GM21390 (cell line): ENCODE data around the gene FBXO31.
A peak's percentile ranks its signal among the peaks of the same experiment; 100 is the strongest.

Source experiments
- ATAC-seq: cut with Tn5 transposase; IDR thresholded peaks from one replicate; pipeline ENCODE4 v1.9.1; 2021; ENCODE audit not compliant: unreplicated experiment

Gene FBXO31

DNA sequence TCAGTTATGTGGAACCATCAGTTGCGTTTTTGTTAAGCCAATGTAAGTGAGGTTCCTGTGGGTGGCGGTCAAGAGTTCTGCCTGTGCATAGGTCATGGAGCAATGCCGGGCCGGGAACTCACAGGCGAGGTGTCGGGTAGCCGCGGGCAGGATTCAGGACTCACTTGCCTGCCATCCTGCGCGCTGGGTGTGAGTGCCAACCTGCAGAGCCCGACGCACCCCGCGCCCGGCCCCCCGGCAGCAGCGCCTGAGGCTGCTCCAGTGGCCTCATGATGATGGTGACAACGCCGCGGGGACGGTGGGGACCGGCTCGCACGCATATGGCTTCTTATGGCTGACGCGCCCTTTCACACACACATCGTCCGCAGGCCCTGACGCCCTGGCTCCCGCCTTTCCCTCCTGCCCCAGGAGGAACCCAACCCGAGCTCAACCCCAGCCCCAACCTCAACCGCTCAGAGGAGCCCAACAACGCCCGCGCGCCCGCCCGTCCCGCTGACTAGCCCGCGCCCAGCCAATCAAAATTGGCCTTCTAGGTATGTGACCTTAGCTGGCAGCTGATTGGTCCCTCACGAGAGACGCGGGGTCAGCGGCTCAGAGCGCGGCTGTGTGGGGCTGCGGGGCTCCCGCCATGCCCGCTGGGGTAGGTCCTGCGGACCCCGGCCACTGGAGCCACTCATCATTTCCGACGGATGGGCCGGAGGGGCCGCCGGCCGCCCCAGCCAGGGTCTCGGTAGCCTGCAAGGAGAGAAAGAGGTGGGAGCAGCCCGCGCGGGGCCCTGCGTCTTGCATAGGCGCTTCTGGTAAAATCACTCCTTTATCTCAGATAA lies 66.4 kb downstream of the FBXO31 start, which contains the start of gene C16orf95:
TSS of gene C16orf95 (minus strand) at position 470 of the 827 bp plus-strand sequence. CDS start at position 320, 150 bp downstream.
- peak; percentile 94 for ATAC-seq

DNA sequence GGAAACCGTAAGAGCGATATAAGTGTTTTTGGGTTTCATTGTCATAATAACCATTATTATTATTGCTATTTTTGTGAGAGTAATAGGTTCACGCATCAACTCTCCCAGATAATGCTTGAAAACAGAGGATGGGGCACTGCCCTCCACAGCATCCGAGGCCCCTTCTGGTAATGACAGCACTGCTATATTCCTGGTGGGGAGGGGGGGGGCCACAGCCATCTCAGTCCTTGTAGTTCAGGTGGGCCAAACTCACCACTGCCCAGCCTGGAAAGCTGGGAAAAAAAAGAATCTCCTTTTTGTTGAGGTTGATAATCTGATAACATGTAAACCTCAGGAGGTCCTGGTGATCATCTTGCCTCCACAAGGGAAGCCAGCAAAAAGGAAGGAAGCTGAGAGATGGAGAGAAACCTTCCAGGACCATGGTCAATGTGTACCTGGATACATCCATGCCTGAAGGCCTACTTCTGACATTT lies 67.1 kb downstream of the FBXO31 start:
- ATAC-seq = no peak

DNA sequence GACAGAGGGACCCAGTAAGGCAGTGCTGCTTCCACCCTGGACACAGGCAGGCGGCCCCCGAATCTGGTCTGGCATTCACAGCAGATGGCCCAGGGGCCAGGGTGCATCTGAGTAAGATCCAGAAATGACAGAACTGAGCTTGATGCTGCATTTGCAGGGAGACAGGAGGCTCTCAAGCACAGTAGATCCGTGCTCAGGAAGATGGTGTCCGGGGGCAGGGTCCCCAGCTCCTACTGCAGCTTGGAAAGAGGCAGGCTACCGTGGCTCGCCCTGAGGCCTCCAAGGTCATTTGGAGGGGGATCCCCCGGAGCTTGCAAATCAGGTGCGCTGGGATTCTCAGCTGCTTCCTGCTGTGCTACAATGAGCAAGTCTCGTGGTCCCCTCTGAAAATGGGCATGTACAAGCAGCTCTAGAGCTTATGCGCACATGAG lies 68.6 kb downstream of the FBXO31 start:
- ATAC-seq = no peak

DNA sequence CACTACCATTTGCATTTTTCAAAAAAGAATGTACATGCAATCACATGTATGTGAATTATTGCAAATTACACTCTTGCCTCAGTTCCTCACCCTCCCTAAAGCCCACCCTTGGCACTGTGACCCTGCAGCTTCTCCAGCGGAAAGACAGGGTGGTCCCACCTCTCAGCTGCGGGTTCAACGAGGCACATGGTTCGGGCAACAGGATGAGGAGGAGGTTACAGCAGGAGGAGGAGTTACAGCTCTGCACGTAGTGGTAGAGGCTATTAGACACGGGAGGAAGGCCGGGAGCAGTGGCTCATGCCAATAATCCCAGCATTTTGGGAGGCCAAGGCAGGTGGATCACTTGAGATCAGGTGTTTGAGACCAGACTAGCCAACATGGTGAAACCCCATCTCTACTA lies 71.6 kb downstream of the FBXO31 start:
- no peak for ATAC-seq

DNA sequence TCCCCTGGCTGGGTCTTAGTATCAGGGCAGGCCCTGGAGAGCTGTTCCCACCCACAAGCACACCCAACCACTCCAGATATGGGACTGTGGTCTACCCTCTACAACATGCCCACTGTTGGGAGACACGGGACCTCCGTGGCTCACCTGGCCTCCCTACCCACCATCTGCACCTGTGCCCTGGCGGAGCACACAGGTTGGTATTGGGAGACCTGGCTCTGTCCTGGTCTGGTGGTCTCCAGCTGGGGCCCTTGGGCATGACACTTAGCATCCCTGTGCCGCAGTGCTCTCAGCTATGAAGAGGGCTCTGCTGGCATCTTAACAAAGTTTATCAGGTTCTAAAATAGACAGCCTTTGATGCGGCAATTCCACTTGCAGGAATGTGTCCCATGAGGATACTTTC lies 72.2 kb downstream of the FBXO31 start:
- no peak for ATAC-seq

DNA sequence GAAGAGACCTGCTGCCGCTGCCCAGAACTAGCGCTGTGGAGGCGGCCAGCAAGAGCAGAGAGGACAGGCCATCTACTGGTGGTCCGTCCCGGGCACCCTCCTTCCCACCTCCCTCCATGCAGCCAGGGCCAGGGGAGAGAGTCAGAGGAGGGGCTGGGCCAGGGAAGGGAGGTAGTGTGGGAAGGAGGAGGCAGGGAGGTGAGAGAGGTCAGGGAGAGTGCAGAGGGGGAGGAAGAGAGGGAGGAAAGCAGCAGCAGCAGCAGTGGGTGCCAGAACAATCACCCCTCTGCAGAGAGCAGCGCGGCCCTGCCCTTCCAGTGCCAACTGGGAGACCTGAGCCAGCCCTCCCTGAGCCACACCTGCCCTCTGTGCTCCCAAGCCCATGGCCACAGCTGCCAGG lies 73.0 kb downstream of the FBXO31 start:
- ATAC-seq = no peak

DNA sequence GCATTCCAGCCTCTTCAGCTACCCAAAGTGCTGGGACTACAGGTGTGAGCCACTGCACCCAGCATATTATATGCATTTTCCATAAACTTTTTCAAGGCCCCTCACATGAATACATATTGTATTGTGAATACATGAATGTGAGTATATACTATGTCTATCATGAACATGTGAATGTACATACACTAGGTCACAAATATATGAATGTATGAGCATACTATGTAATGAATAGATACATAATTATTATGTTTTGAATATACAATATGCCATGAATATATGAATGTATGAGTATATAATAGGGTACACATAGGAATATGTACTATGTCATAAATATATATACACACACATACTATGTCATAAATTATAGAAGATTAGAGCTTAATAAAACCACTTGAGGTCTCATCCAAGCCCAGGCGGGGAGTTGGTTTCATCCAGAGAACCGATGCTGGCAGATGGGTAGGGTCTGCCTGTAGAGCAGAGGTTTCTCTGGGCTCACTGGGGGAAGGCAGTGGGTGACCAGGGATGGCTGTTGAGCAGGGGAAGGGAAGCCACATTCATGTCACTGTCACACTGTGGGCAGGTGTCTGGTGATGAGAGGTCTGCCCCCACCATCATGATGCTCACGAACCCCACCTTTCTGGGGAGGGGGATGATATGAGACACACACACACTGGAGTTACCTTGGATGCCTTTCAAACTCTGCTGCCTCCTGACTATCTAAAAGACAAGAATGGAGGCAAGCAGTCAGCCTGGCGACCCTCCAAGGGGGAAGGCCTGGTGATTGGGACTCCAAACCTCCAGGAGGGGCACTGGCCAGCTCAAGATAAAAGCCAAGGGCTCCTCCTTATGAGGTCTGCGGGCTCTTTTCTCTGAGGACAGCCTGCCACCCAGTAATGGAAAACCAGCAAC lies 73.7 kb downstream of the FBXO31 start:
- no peak for ATAC-seq

DNA sequence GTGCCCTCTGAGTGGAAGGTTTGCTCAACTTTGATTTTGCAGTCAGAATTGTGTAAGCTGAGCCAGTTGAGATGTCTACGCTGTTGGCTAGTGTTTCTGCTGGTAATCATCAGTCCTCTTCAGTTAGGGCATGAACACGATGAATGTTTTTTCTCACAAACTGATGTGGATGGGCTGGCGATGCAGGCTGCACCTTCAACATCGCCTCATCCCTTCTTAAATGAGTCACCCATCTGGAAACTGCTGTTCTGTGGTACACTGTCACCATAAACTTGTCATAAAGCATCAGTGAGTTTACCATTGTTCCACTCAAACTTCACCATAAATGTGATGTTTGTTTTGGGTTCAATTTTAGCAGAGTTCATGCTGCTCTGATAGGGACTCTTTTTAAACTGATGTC lies 74.8 kb downstream of the FBXO31 start:
- no peak for ATAC-seq

DNA sequence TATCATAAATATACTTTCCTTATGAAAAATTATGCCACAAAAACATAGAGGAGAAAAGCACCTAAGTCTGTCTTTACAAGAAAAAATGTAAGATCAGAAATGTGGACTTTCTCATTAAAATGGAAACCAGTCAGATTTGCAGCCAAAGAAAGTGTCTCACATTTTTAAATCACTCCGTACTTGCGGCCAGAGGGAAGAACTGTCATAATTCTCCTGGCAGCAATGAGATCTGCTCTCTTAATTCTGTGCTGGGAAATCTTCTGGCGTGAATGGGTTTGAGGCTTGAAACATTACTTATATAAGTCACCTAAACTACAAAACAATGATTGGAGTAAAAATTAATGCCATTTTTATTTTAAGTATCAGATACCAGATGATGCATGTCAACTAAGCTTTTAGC lies 77.1 kb downstream of the FBXO31 start:
- ATAC-seq = no peak

DNA sequence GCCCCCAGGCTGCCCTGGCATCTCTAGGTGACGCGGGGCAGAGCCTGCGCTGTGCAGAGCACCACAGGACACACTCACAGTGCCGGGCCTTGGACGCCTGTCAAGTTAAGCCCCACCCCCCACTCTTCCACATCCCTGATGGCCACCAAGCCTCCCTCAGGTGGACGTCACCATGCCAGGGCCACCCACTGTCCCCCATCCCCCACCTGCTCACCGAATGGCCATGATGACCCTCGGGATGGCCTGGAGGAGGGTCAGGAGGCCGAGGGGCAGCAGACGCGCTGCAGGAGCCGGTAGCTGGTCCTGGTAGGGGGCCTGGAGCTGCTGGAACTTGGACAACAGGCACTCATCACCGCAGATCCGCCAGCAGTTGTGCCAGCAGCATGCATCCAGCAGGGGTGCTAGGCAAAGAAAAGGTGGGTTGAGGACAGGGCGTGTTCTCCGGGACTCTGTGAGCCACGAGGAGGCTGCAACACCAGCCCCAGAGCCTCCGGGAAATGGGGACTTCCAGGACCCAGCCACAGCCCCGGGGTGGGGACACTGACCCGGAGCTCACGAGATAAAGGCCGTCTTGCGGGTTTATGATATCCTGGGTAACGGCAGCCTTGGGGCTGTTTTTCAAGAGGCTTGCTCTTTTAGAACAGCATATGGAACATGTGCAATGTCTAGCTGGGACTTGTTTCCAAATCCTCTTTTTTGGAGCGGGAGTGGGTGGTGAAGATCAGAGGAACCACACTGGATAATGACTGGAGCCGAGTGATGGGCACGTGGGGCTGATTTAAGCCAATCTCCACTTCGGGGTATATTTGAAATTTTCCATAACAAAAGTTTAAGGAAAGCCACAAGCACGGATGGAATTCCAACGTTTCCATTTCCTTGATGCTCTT lies 77.8 kb downstream of the FBXO31 start:
- ATAC-seq = no peak

DNA sequence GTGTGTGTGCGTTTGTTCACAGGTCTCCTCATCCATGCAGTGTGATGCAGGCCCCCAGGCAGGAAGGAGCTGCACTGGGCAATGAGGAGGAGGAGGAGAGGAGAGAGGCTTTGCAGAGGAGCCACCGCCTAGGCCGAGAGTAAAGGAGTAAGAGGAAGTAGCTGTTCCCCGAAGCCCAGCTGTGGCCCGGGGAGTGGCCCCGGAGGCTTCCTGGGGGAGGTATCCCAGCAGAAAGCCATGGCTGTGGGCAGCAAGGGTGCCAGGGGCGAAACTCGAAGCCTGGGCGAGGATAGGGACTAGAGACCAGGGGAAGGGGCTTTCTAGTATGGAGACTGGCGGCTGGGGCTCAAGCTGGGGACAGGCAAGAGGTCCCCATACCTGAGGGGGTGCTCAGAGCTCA lies 78.6 kb downstream of the FBXO31 start:
- ATAC-seq = no peak

DNA sequence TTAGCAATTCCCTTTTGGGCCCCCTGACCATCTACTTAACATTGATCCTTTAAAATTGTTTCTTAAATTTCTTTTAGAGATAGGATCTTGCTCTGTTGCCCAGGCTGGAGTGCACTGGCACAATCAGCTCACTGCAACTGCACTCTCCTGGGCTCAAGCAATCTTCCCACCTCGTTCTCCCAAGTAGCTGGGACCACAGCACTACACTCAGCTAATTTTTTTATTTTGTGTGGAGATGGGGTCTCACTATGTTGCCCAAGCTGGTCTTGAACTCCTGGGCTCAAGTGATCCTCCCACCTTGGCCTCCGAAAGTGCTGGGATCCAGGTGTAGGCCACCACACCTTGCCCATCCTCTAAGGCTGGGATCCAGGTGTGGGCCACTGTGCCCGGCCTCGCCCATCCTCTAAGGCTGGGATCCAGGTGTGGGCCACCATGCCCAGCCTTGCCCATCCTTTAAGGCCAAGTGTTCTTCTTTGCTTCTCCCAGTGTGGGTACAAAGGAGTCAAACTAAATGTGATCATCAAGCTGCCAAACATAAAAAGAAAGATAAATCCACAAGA lies 79.5 kb downstream of the FBXO31 start:
- ATAC-seq = no peak

DNA sequence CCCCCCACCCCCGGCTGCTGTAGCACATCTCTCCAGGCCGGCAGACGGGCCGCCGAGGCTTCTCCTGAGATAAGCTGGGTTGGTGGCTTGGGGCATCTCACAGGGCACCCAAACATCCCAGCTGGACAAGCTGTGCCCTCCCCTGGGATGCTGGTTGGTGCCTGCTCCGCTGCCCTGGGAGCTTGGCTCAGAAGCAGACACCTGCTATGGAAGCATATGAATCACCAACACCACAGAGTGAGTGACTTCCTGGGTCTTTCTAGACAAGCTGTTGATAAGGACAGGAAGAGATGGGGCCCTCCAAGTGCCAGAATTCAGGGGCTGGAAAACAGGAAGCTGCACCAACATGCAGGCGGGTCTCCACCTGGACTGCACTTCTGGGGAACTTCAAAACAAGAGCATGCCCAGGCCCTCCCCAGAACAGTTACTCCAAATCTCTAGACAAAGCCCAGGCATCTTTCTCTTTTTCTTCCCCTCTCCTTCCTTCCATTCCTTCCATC lies 80.1 kb downstream of the FBXO31 start:
- no peak for ATAC-seq

DNA sequence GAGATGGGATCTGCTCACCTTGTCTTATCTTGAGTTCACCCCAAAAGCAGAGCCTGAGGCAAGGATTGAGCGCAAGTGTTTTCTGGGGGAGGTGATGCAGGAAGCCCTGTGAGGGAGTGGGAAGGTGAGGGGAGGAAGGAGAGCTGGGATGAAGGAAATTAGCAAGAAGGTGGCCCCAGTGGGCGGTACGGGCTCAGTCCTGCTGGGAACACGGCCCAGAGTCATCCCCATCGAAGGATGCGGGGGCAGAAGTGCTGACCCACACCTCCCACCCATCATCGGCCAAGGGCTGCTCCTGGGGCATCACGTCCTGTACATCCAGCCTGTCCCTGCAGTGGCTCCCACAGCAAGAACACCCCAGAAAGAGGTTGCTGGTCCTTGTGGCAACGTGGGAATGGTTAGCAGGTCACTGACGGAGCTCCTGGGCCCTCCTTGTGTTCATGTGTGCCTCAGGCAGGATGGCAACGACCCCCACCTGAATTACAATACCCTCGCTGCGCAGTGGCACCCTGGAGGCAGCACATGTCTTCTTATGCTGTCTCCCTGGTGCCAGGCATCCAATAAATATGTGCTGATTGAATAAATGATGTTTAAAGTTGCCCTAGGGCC lies 84.6 kb downstream of the FBXO31 start:
- ATAC-seq = no peak

DNA sequence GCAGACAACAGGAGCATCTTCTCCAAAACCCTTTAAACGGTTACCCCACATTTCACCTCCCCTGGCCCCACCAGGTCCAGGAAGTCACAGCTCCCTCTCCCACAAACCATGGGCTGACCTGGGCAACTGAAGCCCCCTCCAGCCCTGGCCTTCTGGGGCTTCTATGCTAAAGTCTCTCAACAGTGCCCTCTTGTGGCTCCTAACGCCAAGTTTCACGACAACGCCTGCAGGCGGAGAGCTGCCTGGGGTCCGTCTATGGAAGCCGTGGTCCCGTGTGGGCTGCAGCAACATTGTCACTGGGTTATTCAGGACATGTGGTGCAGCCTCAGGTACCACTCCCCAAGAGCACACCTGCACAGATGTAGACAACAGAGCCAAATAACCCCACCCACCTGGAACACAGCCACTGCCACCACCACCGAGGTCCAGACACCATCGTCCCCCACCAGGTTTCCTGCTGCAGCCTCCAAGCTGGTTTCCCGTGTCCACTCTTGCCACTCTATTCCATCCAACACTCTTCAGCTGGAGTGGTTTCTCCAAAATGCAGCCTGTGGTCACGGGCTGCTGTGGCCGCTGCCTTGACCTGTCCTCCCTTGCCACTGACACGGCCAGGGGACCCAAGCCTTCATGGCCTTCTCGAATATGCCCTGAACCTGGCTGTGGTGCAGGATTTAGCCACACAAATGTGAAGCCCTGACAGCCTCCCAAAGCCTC lies 85.5 kb downstream of the FBXO31 start:
- no peak for ATAC-seq

DNA sequence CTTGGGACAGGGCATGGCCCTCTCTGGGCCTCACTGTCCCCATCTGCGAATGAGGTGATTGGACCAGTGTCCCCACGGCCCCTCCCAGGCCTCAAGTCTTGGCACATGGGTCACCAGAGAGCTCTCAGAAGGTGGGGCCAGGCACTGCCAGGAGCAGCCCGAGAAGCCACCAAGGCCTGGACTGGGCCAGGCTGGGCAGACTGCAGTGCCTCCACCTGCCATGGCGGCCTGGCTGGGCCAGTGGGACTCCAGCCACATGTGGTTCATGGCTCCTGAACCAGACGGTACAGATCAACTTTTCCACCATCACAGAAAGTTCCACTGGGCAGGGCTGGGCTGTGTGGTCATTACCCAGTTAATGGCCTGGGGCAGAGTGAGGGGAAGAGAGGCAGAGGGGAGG lies 86.2 kb downstream of the FBXO31 start:
- ATAC-seq = no peak

DNA sequence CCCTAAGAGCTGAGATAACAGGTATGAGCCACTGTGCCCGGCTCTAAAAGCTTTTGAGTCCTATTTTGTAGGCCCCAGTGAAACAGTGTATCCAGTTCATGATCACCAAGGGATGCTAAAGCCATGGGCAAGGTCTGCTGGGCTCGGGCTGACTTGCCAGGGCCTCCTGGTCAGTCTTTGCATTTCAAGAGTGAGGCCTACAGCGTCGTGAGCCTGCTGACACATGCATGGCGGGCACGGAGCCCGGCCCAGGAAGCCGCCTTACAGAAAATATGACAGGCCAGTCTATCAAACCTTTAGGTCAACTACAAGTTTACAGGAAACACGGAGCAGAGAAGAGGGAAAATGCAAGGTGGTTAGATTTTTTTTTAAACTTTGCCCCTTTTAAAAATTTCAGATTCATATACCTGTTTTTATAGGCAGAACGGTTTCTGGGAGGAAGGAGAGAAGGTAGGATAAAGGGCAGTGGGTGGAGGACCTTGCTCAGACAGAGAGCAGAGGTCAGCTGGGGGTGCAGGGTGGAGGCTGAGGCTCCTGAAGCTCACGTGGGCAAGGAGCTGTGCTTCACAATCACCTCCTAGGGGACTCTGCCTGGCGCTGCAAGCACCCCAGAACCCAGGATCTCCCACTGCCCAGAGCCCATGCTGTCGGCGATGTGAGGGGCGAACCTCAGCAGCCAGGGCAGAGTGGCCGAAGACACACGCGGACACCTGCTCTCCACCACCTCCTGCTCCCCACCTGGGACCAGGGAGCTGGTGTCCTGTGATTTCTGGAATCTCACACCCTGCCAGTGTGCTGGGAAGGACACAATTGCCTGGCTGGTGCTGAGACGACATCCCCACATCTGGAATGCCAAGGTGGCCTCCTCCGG lies 87.7 kb downstream of the FBXO31 start:
- ATAC-seq = no peak

DNA sequence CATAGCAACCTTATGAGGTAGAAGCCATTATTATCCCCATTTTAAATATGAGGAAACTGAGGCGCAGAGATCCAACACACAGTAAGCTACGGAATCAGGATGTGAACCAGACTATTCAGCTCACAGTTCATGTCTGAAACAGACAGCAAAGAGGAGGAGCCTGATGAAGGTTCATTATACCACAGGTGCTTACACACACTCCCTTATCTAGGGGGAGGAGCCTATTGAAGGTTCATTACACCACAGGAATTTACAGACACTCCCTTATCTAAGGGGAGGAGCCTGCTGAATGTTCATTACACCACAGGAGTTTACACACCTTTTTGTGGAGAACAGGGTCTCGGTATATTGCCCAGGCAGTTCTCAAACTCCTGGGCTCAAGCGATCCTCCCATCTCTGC lies 88.3 kb downstream of the FBXO31 start:
- no peak for ATAC-seq
